GM12878 (cell line): ENCODE measurements around the gene EEF2K. TPM values are rescaled to one million over a fixed set of nuclear protein-coding genes. Genes with fewer than 3 reads are reported as not detected.

Experiments used
- ATAC-seq: fragments of 200-7000 bp; cut with Tn5 transposase; 3 replicates; pipeline ENCODE4 v1.9.1; 2020; ENCODE audit warnings: mild to moderate bottlenecking, moderate library complexity
- BruUV-seq: library from RNA; stranded (reverse); fragments of 400-500 nt; replicated peaks from 2 replicates; lab custom pipeline; 2021; lab: Mats Ljungman, UMichigan
- CTCF ChIA-PET: fragments of 300-600 bp; sonication (Branson Sonifier 250); formaldehyde crosslinking; extraction: SDS; loops from one replicate; lab custom pipeline; 2021; ENCODE audit warnings: inconsistent platforms; lab: Yijun Ruan, JAX
- POLR2A ChIA-PET: fragments of 350-600 bp; formaldehyde crosslinking; extraction: SDS; loops from one replicate; lab custom pipeline; 2021; ENCODE audit warnings: inconsistent platforms; lab: Charles Lee
- RAD21 ChIA-PET: fragments of 300-600 bp; sonication (Branson Sonifier 250); formaldehyde crosslinking; loops from one replicate; lab custom pipeline; 2023; ENCODE audit warnings: antibody characterized with exemption; ENCODE audit not compliant: unreplicated experiment; lab: Charles Lee
- SMC1A ChIA-PET: fragments of 300-600 bp; sonication (Branson Sonifier 250); formaldehyde crosslinking; loops from one replicate; lab custom pipeline; 2023; ENCODE audit not compliant: unreplicated experiment, uncharacterized antibody; lab: Charles Lee
- DNase-seq: peaks from one replicate; pipeline ENCODE4 v3.0.0-alpha.2; 2011; ENCODE audit warnings: low read depth, low spot score
- FAIRE-seq: peaks from 3 replicates; lab custom pipeline; 2011; peaks lifted over from hg19 to GRCh38; lab: Jason Lieb, UNC
- H2AFZ ChIP-seq: 2 replicates; pipeline ENCODE4 v1.6.0; 2011; ENCODE audit warnings: low read depth, low read length, control low read depth; ENCODE audit not compliant: control insufficient read depth
- H3K27ac ChIP-seq: 2 replicates; pipeline ENCODE4 v1.5.1; 2011; ENCODE audit warnings: control low read depth; ENCODE audit not compliant: control insufficient read depth, insufficient read depth
- H3K27me3 ChIP-seq, 2 experiments: replicated peaks in 1 of 2; 2 replicates each; pipeline versions ENCODE4 v1.6.0 to v1.6.1; 2011; ENCODE audit warnings: low read length in 1 of 2; ENCODE audit not compliant: control insufficient read depth in 2 of 2, insufficient read depth in 2 of 2
- H3K36me3 ChIP-seq, 2 experiments: 2 replicates each; pipeline ENCODE4 v1.5.1; 2011; ENCODE audit warnings: low read length in 1 of 2; ENCODE audit not compliant: control insufficient read depth in 2 of 2, insufficient read depth in 2 of 2
- H3K4me1 ChIP-seq: 2 replicates; pipeline ENCODE4 v1.6.1; 2011; ENCODE audit warnings: mild to moderate bottlenecking, low read length, moderate library complexity, mixed read lengths; ENCODE audit not compliant: control insufficient read depth, insufficient read depth
- H3K4me2 ChIP-seq: 2 replicates; pipeline ENCODE4 v1.6.0; 2011; ENCODE audit warnings: control low read depth; ENCODE audit not compliant: control insufficient read depth, insufficient read depth
- H3K4me3 ChIP-seq: fragments of 200-600 bp; sonication (generic); 2 replicates; pipeline ENCODE4 v1.5.1; 2016
- H3K79me2 ChIP-seq: 2 replicates; pipeline ENCODE4 v1.6.0; 2011; ENCODE audit warnings: low read length; ENCODE audit not compliant: control insufficient read depth, insufficient read depth
- H3K9ac ChIP-seq: 2 replicates; pipeline ENCODE4 v1.8.0; 2011; ENCODE audit warnings: low read length, control low read depth, mixed read lengths; ENCODE audit not compliant: control insufficient read depth, insufficient read depth
- H3K9me3 ChIP-seq: replicated peaks from 3 replicates; pipeline ENCODE4 v1.5.1; 2011; ENCODE audit warnings: mild to moderate bottlenecking, low read length; ENCODE audit not compliant: control insufficient read depth, insufficient read depth
- H4K20me1 ChIP-seq: 2 replicates; pipeline ENCODE4 v1.6.0; 2011; ENCODE audit not compliant: control insufficient read depth, insufficient read depth
- BCLAF1 ChIP-seq: fragments of 450-650 bp; IDR thresholded peaks from 2 replicates; pipeline ENCODE4 v1.6.1; 2017; ENCODE audit warnings: antibody characterized with exemption, mild to moderate bottlenecking, moderate library complexity
- BHLHE40 ChIP-seq, 2 experiments: fragments of 450-650 bp in 1 of 2; IDR thresholded peaks; 2 replicates each; pipeline ENCODE4 v1.6.1; 2011 to 2017; ENCODE audit warnings: low read depth in 2 of 2, borderline replicate concordance in 1 of 2, improper control_type of control experiment in 1 of 2, low read length in 1 of 2, mild to moderate bottlenecking in 1 of 2
- FOXM1 ChIP-seq: IDR thresholded peaks from 2 replicates; pipeline ENCODE4 v1.6.1; 2012; ENCODE audit warnings: low read depth, mild to moderate bottlenecking, inconsistent platforms, low read length, moderate library complexity
- IRF5 ChIP-seq: fragments of 450-650 bp; IDR thresholded peaks from 2 replicates; pipeline ENCODE4 v1.6.1; 2017; ENCODE audit warnings: borderline replicate concordance
- KAT2A ChIP-seq: conservative IDR thresholded peaks from 2 replicates; pipeline ENCODE4 v1.6.1; 2011; ENCODE audit warnings: low read depth, low read length; ENCODE audit not compliant: control insufficient read depth
- MYC ChIP-seq: IDR thresholded peaks from 2 replicates; pipeline ENCODE4 v1.6.1; 2011; ENCODE audit warnings: mild to moderate bottlenecking, low read length, moderate library complexity, inconsistent platforms; ENCODE audit not compliant: insufficient read depth, insufficient replicate concordance, insufficient read length, severe bottlenecking
- NBN ChIP-seq: fragments of 450-650 bp; IDR thresholded peaks from 2 replicates; pipeline ENCODE4 v1.6.1; 2016
- NFYB ChIP-seq: IDR thresholded peaks from 2 replicates; pipeline ENCODE4 v1.6.1; 2011; ENCODE audit warnings: low read depth, mild to moderate bottlenecking, low read length, improper control_type of control experiment, moderate library complexity; ENCODE audit not compliant: insufficient read depth
- PAX8 ChIP-seq: fragments of 450-650 bp; IDR thresholded peaks from 2 replicates; pipeline ENCODE4 v1.6.1; 2017; ENCODE audit warnings: mild to moderate bottlenecking, moderate library complexity
- PML ChIP-seq: IDR thresholded peaks from 2 replicates; pipeline ENCODE4 v1.6.1; 2012; ENCODE audit warnings: low read length, inconsistent platforms
- TAF1 ChIP-seq: IDR thresholded peaks from 2 replicates; pipeline ENCODE4 v1.6.1; 2011; ENCODE audit warnings: mild to moderate bottlenecking, low read depth, low read length, borderline replicate concordance
- TCF12 ChIP-seq: IDR thresholded peaks from 2 replicates; pipeline ENCODE4 v1.6.1; 2011; ENCODE audit warnings: low read depth, mild to moderate bottlenecking, low read length
- ZNF217 ChIP-seq: fragments of 450-650 bp; IDR thresholded peaks from 2 replicates; pipeline ENCODE4 v1.6.1; 2017; ENCODE audit warnings: antibody characterized with exemption, mild to moderate bottlenecking
- WGBS: methylation state at CpG from one replicate; pipeline ENCODE4 v1.1.6; 2016; ENCODE audit warnings: low lambda C conversion rate; ENCODE audit not compliant: insufficient replicate concordance, insufficient coverage; ENCODE audit errors: missing lambda C conversion rate; 5-methylcytosine and 5-hydroxymethylcytosine counted together
- in situ Hi-C: fragments of 300-500 bp; cut with MboI; formaldehyde crosslinking; loops from 9 replicates; pipeline ENCODE4 v1.14.3; 2018; ENCODE audit warnings: mixed read lengths
- intact Hi-C: fragments of 100-400 bp; cut with micrococcal nuclease; formaldehyde crosslinking; loops from one replicate; pipeline ENCODE4 v1.14.2; 2022; ENCODE audit not compliant: unreplicated experiment
- polyA plus RNA-seq, 11 experiments: library from polyadenylated mRNA; depleted of rRNA in 4 of 11; unstranded in 6 of 11; stranded (reverse) in 5 of 11; fragments of >200 nt; fragmentation: Nextera tagmentation in 4 of 11; fragmentation: Illumina TruSeq in 1 of 11; extraction: Ambion mirVana in 4 of 11; extraction: Trizol in 1 of 11; gene quantifications; 1 replicate in 1 of 11; 2 replicates in 10 of 11; pipeline versions ENCODE4 v1.2.1 to v1.2.3, GENCODE V29; 2011 to 2016; ENCODE audit warnings: inconsistent platforms in 2 of 11, missing spikeins in 2 of 11, low read depth in 1 of 11
- total RNA-seq, 4 experiments: library from RNA; depleted of rRNA in 3 of 4; stranded (reverse); fragments of >200 nt in 3 of 4; fragmentation: Illumina TruSeq in 1 of 4; extraction: Trizol in 1 of 4; gene quantifications; 2 replicates each; pipeline versions ENCODE4 v1.2.1 to v1.2.3, GENCODE V29; 2013 to 2021
- TF ChIP-seq, protein P1 (sequence below): IDR thresholded peaks from 2 replicates; pipeline ENCODE4 v1.6.1; 2012; ENCODE audit warnings: mild to moderate bottlenecking, low read depth, low read length
- TF ChIP-seq, protein P2 (sequence below): IDR thresholded peaks from 2 replicates; pipeline ENCODE4 v1.6.1; 2011; ENCODE audit warnings: mild to moderate bottlenecking, low read depth, low read length, moderate library complexity; ENCODE audit not compliant: insufficient replicate concordance

EEF2K gene
- total and polyA plus RNA-seq, 10 of the 15 experiments (the other 5 are each of a cell fraction or from before 2014, with no cell fraction given): 2.0 to 29.6 (median 12.2) TPM

GRCh38 chr16:22264786-22265185 lies 58.7 kb downstream of the EEF2K start:
- TSS peak; percentile 37 for BruUV-seq
- H3K27me3 ChIP-seq: no peaks in the 10 kb centered on the region
- FAIRE-seq: no peak
- 99% methylated on average over 7 of the region's 7 CpGs for WGBS
- H3K9me3 ChIP-seq: no peaks in the 10 kb centered on the region; the same call in 2 of the 3 replicates
- in situ Hi-C loops: no loop called here
- H3K36me3 ChIP-seq: peaks cover 22 to 24% of the 10 kb centered on the region in 2 experiments
- no peak for DNase-seq
- H4K20me1 ChIP-seq: no peaks in the 10 kb centered on the region
- no peak overlapping the region for H3K9ac ChIP-seq
- no peak overlapping the region for H3K27ac ChIP-seq
- H3K4me3 ChIP-seq: no peak overlapping the region
- ChIA-PET POLR2A (interaction anchor here (0.6 kb wide), 1 partner anchor 1006 kb away, joined by 3 read pairs; no protein-coding TSS in a partner anchor), RAD21 (no interaction called here), SMC1A (no interaction called here), CTCF (interaction anchor here (1.2 kb wide), 1 partner anchor 8 kb away, joined by 3 read pairs; no protein-coding TSS in a partner anchor)
- no peak overlapping the region for H2AFZ ChIP-seq
- H3K79me2 ChIP-seq: no peaks in the 10 kb centered on the region
- intact Hi-C loops: no loop called here
- H3K4me2 ChIP-seq: no peak overlapping the region
- no peak for ATAC-seq
- H3K4me1 ChIP-seq: no peaks in the 10 kb centered on the region
- TF ChIP-seq TCF12 (no peak), NFYB (no peak), MYC (no peak), PML (no peak), BHLHE40 (IDR thresholded peaks at IDR 0.05; ENCODE audit: borderline replicate concordance in 1 of 2, low read depth in 2 of 2, low read length in 1 of 2) (no peak), FOXM1 (no peak), BCLAF1 (no peak), TAF1 (no peak), IRF5 (no peak), PAX8 (no peak), KAT2A (no peak), NBN (no peak), ZNF217 (no peak)
- TF ChIP-seq, protein P1, sequence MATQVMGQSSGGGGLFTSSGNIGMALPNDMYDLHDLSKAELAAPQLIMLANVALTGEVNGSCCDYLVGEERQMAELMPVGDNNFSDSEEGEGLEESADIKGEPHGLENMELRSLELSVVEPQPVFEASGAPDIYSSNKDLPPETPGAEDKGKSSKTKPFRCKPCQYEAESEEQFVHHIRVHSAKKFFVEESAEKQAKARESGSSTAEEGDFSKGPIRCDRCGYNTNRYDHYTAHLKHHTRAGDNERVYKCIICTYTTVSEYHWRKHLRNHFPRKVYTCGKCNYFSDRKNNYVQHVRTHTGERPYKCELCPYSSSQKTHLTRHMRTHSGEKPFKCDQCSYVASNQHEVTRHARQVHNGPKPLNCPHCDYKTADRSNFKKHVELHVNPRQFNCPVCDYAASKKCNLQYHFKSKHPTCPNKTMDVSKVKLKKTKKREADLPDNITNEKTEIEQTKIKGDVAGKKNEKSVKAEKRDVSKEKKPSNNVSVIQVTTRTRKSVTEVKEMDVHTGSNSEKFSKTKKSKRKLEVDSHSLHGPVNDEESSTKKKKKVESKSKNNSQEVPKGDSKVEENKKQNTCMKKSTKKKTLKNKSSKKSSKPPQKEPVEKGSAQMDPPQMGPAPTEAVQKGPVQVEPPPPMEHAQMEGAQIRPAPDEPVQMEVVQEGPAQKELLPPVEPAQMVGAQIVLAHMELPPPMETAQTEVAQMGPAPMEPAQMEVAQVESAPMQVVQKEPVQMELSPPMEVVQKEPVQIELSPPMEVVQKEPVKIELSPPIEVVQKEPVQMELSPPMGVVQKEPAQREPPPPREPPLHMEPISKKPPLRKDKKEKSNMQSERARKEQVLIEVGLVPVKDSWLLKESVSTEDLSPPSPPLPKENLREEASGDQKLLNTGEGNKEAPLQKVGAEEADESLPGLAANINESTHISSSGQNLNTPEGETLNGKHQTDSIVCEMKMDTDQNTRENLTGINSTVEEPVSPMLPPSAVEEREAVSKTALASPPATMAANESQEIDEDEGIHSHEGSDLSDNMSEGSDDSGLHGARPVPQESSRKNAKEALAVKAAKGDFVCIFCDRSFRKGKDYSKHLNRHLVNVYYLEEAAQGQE: no peak
- TF ChIP-seq, protein P2, sequence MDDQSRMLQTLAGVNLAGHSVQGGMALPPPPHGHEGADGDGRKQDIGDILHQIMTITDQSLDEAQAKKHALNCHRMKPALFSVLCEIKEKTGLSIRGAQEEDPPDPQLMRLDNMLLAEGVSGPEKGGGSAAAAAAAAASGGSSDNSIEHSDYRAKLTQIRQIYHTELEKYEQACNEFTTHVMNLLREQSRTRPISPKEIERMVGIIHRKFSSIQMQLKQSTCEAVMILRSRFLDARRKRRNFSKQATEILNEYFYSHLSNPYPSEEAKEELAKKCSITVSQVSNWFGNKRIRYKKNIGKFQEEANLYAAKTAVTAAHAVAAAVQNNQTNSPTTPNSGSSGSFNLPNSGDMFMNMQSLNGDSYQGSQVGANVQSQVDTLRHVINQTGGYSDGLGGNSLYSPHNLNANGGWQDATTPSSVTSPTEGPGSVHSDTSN: no peak
